Neural cell (in vitro differentiated cells): ENCODE measurements around the gene EPHA4. TPM values are rescaled to one million over a fixed set of nuclear protein-coding genes. Genes with fewer than 3 reads are reported as not detected.

Experiments used
- H2AFZ ChIP-seq: fragments of 200-600, 300-800 bp; sonication (generic), shearing (Covaris generic); 2 replicates; pipeline ENCODE4 v1.6.0; 2014; ENCODE audit warnings: low read depth, mild to moderate bottlenecking, antibody characterized with exemption, low read length, moderate library complexity
- H3F3A ChIP-seq: fragments of 200-600 bp; shearing (Covaris generic); 2 replicates; pipeline ENCODE4 v1.6.1; 2016; ENCODE audit warnings: mild to moderate bottlenecking, moderate library complexity, mixed read lengths, antibody characterized with exemption, low read length; ENCODE audit not compliant: insufficient read depth, poor library complexity, severe bottlenecking
- H3K27ac ChIP-seq: fragments of 200-600, 300-800 bp; sonication (generic), shearing (Covaris generic); 2 replicates; pipeline ENCODE4 v1.5.1; 2014; ENCODE audit warnings: mild to moderate bottlenecking, low read length, moderate library complexity
- H3K27me3 ChIP-seq: fragments of 300-800, 200-600 bp; sonication (generic), shearing (Covaris generic); 2 replicates; pipeline ENCODE4 v1.6.0; 2014; ENCODE audit warnings: mild to moderate bottlenecking, low read depth, low read length, moderate library complexity; ENCODE audit not compliant: insufficient read depth
- H3K36me3 ChIP-seq: fragments of 300-800, 200-600 bp; sonication (generic), shearing (Covaris generic); 2 replicates; pipeline ENCODE4 v1.5.1; 2014; ENCODE audit warnings: mild to moderate bottlenecking, antibody characterized with exemption, low read length, moderate library complexity; ENCODE audit not compliant: insufficient read depth
- H3K4me2 ChIP-seq: fragments of 300-800, 200-600 bp; sonication (generic), shearing (Covaris generic); 2 replicates; pipeline ENCODE4 v1.6.0; 2014; ENCODE audit warnings: mild to moderate bottlenecking, low read length
- H3K4me3 ChIP-seq: fragments of 300-800, 200-600 bp; sonication (generic), shearing (Covaris generic); 2 replicates; pipeline ENCODE4 v1.5.1; 2014; ENCODE audit warnings: mild to moderate bottlenecking, low read length, moderate library complexity
- H3K79me2 ChIP-seq: fragments of 200-600 bp; shearing (Covaris generic); replicated peaks from 2 replicates; pipeline ENCODE4 v1.6.0; 2014; ENCODE audit warnings: mild to moderate bottlenecking, low read length, moderate library complexity; ENCODE audit not compliant: insufficient read depth
- H3K9ac ChIP-seq: fragments of 300-800, 200-600 bp; sonication (generic), shearing (Covaris generic); 2 replicates; pipeline ENCODE4 v1.6.1; 2016; ENCODE audit warnings: mild to moderate bottlenecking, low read length, mixed read lengths
- H3K9me2 ChIP-seq: fragments of 200-600 bp; shearing (Covaris generic); 2 replicates; pipeline ENCODE4 v1.6.1; 2016; ENCODE audit warnings: mild to moderate bottlenecking, low read length, mixed read lengths; ENCODE audit not compliant: insufficient read depth
- H3K9me3 ChIP-seq: fragments of 200-600, 300-800 bp; sonication (generic), shearing (Covaris generic); 2 replicates; pipeline ENCODE4 v1.6.1; 2016; ENCODE audit warnings: mild to moderate bottlenecking, mixed run types, low read length, moderate library complexity, mixed read lengths
- H4K20me1 ChIP-seq: fragments of 200-600 bp; shearing (Covaris generic); 2 replicates; pipeline ENCODE4 v1.6.1; 2016; ENCODE audit warnings: mild to moderate bottlenecking, mixed run types; ENCODE audit not compliant: insufficient read depth
- EP300 ChIP-seq: fragments of 450-650 bp; conservative IDR thresholded peaks from 2 replicates; pipeline ENCODE4 v1.6.1; 2014; ENCODE audit warnings: antibody characterized with exemption, mild to moderate bottlenecking, moderate library complexity; ENCODE audit not compliant: poor library complexity, severe bottlenecking
- EZH2 ChIP-seq: fragments of 200-600, 300-800 bp; shearing (Covaris generic), sonication (generic); IDR thresholded peaks from 2 replicates; pipeline ENCODE4 v1.6.1; 2014; ENCODE audit warnings: antibody characterized with exemption, low read length, borderline replicate concordance, mild to moderate bottlenecking; ENCODE audit not compliant: insufficient read depth, poor library complexity, severe bottlenecking
- MXI1 ChIP-seq: fragments of 450-650 bp; conservative IDR thresholded peaks from 2 replicates; pipeline ENCODE4 v1.6.1; 2014; ENCODE audit warnings: antibody characterized with exemption, mild to moderate bottlenecking; ENCODE audit not compliant: poor library complexity, severe bottlenecking
- POLR2AphosphoS5 ChIP-seq: IDR thresholded peaks from 2 replicates; pipeline ENCODE4 v1.6.1; 2012
- RAD21 ChIP-seq: fragments of 450-650 bp; conservative IDR thresholded peaks from 2 replicates; pipeline ENCODE4 v1.6.1; 2014; ENCODE audit warnings: antibody characterized with exemption, mild to moderate bottlenecking, moderate library complexity
- SMC3 ChIP-seq: fragments of 450-650 bp; conservative IDR thresholded peaks from 2 replicates; pipeline ENCODE4 v1.6.1; 2014; ENCODE audit warnings: antibody characterized with exemption, mild to moderate bottlenecking, moderate library complexity; ENCODE audit not compliant: poor library complexity
- TAF1 ChIP-seq: IDR thresholded peaks from 2 replicates; pipeline ENCODE4 v1.6.1; 2012; ENCODE audit warnings: low read depth
- polyA plus RNA-seq: library from polyadenylated mRNA; depleted of rRNA; stranded (reverse); fragments of >200 nt; gene quantifications from 2 replicates; pipeline ENCODE4 v1.2.3, GENCODE V29; 2014
- TF ChIP-seq, protein P1 (sequence below): fragments of 450-650 bp; IDR thresholded peaks from 2 replicates; pipeline ENCODE4 v1.5.1; 2014; ENCODE audit warnings: antibody characterized with exemption, mild to moderate bottlenecking, moderate library complexity; ENCODE audit not compliant: poor library complexity, severe bottlenecking
- TF ChIP-seq, protein P2 (sequence below): IDR thresholded peaks from 2 replicates; pipeline ENCODE4 v1.6.1; 2012; ENCODE audit warnings: borderline replicate concordance

The EPHA4 gene
- polyA plus RNA-seq, 1 donor from 2014 or later: 71.1 TPM

GRCh38 chr2:221533299-221533698 is 38.8 kb downstream of the EPHA4 start:
- no peaks in the 10 kb centered on the region for H3K27me3 ChIP-seq
- no peak overlapping the region for H3K4me2 ChIP-seq
- no peaks in the 10 kb centered on the region for H3K36me3 ChIP-seq
- no peaks in the 10 kb centered on the region for H3F3A ChIP-seq
- no peaks in the 10 kb centered on the region for H3K9me2 ChIP-seq
- H4K20me1 ChIP-seq: no peaks in the 10 kb centered on the region
- no peak overlapping the region for H3K4me3 ChIP-seq
- H3K27ac ChIP-seq: no peak overlapping the region
- no peak for TF ChIP-seq SMC3
- no peak for TF ChIP-seq EP300
- TF ChIP-seq MXI1: no peak
- no peak overlapping the region for H2AFZ ChIP-seq
- H3K79me2 ChIP-seq: peaks cover 84% of the 10 kb centered on the region
- no peaks in the 10 kb centered on the region for H3K9me3 ChIP-seq
- H3K9ac ChIP-seq: no peak overlapping the region

DNA sequence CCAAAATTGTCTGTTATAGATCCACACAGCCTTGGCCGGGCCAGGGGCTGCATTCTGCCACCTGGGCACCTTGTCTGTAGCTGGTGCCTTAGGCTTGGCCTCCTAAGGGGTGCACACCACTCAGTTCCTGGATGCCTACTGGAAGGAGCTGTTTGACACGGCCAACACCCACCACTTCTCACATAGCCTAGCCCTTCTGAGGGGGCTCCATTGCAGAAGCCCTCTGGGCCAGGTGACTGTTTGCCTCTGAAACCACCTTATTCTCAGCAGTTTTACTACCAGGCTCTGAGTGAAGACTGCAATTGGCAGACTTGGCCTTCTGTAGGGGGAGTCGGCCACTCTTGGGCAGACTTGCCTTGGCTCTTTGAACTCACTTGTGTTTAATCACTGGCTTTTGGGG is 39.5 kb downstream of the EPHA4 start:
- H3K27me3 ChIP-seq: no peaks in the 10 kb centered on the region
- no peak overlapping the region for H3K9ac ChIP-seq
- no peaks in the 10 kb centered on the region for H3K9me2 ChIP-seq
- H3K36me3 ChIP-seq: no peaks in the 10 kb centered on the region
- H2AFZ ChIP-seq: no peak overlapping the region
- H3F3A ChIP-seq: no peaks in the 10 kb centered on the region
- peaks cover 87% of the 10 kb centered on the region for H3K79me2 ChIP-seq
- H3K4me3 ChIP-seq: no peak overlapping the region
- H3K4me2 ChIP-seq: no peak overlapping the region
- H4K20me1 ChIP-seq: no peaks in the 10 kb centered on the region
- no peak overlapping the region for H3K27ac ChIP-seq
- no peak for TF ChIP-seq TAF1
- no peak for TF ChIP-seq SMC3
- TF ChIP-seq EZH2: no peak
- no peak for TF ChIP-seq MXI1
- TF ChIP-seq EP300: no peak
- TF ChIP-seq, protein P1, sequence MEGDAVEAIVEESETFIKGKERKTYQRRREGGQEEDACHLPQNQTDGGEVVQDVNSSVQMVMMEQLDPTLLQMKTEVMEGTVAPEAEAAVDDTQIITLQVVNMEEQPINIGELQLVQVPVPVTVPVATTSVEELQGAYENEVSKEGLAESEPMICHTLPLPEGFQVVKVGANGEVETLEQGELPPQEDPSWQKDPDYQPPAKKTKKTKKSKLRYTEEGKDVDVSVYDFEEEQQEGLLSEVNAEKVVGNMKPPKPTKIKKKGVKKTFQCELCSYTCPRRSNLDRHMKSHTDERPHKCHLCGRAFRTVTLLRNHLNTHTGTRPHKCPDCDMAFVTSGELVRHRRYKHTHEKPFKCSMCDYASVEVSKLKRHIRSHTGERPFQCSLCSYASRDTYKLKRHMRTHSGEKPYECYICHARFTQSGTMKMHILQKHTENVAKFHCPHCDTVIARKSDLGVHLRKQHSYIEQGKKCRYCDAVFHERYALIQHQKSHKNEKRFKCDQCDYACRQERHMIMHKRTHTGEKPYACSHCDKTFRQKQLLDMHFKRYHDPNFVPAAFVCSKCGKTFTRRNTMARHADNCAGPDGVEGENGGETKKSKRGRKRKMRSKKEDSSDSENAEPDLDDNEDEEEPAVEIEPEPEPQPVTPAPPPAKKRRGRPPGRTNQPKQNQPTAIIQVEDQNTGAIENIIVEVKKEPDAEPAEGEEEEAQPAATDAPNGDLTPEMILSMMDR: no peak
- no peak for TF ChIP-seq RAD21
- TF ChIP-seq, protein P2, sequence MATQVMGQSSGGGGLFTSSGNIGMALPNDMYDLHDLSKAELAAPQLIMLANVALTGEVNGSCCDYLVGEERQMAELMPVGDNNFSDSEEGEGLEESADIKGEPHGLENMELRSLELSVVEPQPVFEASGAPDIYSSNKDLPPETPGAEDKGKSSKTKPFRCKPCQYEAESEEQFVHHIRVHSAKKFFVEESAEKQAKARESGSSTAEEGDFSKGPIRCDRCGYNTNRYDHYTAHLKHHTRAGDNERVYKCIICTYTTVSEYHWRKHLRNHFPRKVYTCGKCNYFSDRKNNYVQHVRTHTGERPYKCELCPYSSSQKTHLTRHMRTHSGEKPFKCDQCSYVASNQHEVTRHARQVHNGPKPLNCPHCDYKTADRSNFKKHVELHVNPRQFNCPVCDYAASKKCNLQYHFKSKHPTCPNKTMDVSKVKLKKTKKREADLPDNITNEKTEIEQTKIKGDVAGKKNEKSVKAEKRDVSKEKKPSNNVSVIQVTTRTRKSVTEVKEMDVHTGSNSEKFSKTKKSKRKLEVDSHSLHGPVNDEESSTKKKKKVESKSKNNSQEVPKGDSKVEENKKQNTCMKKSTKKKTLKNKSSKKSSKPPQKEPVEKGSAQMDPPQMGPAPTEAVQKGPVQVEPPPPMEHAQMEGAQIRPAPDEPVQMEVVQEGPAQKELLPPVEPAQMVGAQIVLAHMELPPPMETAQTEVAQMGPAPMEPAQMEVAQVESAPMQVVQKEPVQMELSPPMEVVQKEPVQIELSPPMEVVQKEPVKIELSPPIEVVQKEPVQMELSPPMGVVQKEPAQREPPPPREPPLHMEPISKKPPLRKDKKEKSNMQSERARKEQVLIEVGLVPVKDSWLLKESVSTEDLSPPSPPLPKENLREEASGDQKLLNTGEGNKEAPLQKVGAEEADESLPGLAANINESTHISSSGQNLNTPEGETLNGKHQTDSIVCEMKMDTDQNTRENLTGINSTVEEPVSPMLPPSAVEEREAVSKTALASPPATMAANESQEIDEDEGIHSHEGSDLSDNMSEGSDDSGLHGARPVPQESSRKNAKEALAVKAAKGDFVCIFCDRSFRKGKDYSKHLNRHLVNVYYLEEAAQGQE: no peak
- no peak for TF ChIP-seq POLR2AphosphoS5
- no peaks in the 10 kb centered on the region for H3K9me3 ChIP-seq

DNA sequence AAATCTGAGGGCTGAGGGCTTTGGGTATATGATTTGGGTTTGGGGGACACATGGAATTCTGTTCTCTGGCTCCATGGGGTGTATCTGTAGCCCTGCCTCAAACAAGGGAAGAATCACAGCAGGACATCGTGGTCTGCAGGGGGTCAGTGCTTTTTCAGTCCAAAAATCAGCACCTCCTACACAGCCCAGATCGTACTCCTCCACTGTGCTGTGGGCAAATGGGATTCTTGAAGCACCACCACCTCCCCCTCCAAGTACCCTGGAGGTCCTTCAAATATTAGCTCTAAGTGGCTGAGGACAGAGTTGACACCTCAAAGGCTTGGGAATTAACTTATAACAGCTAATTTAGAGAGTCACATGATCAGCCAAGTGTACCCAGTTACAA is 41.5 kb downstream of the EPHA4 start:
- H3K4me2 ChIP-seq: no peak overlapping the region
- H4K20me1 ChIP-seq: no peaks in the 10 kb centered on the region
- H3K79me2 ChIP-seq: peaks cover 86% of the 10 kb centered on the region
- H3K4me3 ChIP-seq: no peak overlapping the region
- no peak overlapping the region for H3K27ac ChIP-seq
- no peaks in the 10 kb centered on the region for H3K9me3 ChIP-seq
- no peaks in the 10 kb centered on the region for H3K27me3 ChIP-seq
- no peak overlapping the region for H2AFZ ChIP-seq
- H3K9me2 ChIP-seq: no peaks in the 10 kb centered on the region
- no peaks in the 10 kb centered on the region for H3K36me3 ChIP-seq
- no peak overlapping the region for H3K9ac ChIP-seq
- TF ChIP-seq TAF1 (no peak), EP300 (no peak), POLR2AphosphoS5 (no peak), SMC3 (no peak), MXI1 (no peak)
- TF ChIP-seq, protein P2: no peak
- TF ChIP-seq, protein P1: no peak
- no peaks in the 10 kb centered on the region for H3F3A ChIP-seq
